NCI-H2196 treated with DMSO at 0.1 percent for 48 hours (cell line): Measurements from ENCODE around the gene TMEM81.

Experiments
- DNase-seq: peaks from one replicate; lab custom pipeline; 2025; ENCODE audit not compliant: unreplicated experiment; lab: John Stamatoyannopoulos, UW

The TMEM81 gene

DNA sequence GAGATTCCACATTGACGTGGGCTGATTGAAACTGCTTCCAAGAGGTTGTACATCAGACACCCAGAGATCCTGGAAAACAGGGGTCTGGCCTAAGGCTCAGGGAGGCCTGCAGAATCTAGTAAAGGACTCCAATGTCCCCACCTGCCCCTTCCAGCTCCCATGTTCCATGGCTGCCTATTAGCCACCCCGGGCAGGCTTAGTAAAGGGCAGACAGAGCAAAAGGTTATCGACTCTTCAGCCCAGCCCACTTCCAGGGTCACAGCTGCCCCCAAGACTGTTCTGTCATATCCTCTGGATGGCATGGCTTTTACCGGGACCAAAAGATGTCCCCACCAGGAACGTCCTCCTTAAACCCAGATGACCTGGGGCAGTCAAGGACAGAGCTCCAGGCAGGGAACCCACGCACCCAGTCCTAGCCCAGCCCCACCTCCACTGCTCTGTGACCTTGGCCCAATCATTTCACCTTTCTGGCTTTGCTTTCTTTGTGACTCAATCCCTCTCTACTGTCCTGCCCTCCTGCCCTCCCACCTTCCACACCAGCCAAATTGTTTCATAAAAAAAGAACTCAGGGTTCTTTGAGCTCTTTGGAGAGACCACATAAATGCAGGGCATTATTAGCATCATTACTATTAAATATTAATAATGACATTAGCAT lies 46.0 kb downstream of the TMEM81 start:
- no peak for DNase-seq

DNA sequence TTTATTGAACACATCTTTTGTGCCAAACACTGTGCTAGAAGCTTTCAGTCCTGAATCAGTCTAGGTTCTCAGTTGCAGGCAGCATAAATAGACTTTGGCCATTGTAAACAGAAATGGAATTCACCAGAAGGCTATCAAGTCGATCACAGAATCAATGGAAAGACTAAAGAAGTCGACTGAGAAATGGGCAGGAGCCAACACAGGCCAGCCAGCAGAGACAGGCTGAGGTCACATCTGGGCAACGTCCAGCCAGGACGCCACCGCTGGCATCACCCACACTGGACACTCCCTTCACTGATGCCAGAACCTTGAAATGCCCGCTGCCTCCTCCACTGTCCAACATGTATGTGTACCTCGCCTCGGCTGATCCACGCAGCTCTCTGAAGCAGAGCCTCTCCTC lies 46.7 kb downstream of the TMEM81 start:
- DNase-seq: no peak
